Measurements from ENCODE around the gene TUBG2.

Gene TUBG2

DNA sequence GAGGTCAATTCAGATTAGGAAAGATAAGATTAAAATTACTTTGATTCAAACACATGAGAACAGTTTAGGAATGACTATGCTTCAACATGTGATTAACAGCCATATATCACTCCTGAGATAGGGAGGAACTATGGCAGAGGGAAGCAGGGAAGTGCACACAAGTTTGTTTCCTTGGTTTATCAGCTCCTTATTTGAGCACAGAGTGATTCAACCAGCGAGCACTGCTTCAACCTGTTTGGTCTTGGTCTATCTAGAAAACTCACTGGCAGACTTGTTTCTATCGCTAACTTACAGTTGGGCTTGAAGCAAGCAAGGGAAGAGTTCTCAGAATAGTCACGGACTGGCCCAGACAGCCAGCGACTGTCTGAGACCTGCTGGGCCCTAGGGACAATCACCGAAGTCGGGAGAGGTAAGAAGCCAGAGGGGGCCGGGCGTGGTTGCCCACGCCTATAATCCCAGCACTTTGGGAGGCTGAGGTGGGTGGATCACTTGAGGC is 26.1 kb upstream of the TUBG2 start:
- no peak for TF ChIP-seq TEAD4 (IDR thresholded peaks at IDR 0.05)
- no peak for TF ChIP-seq NFIC (IDR thresholded peaks at IDR 0.05)
- TF ChIP-seq, protein P1, sequence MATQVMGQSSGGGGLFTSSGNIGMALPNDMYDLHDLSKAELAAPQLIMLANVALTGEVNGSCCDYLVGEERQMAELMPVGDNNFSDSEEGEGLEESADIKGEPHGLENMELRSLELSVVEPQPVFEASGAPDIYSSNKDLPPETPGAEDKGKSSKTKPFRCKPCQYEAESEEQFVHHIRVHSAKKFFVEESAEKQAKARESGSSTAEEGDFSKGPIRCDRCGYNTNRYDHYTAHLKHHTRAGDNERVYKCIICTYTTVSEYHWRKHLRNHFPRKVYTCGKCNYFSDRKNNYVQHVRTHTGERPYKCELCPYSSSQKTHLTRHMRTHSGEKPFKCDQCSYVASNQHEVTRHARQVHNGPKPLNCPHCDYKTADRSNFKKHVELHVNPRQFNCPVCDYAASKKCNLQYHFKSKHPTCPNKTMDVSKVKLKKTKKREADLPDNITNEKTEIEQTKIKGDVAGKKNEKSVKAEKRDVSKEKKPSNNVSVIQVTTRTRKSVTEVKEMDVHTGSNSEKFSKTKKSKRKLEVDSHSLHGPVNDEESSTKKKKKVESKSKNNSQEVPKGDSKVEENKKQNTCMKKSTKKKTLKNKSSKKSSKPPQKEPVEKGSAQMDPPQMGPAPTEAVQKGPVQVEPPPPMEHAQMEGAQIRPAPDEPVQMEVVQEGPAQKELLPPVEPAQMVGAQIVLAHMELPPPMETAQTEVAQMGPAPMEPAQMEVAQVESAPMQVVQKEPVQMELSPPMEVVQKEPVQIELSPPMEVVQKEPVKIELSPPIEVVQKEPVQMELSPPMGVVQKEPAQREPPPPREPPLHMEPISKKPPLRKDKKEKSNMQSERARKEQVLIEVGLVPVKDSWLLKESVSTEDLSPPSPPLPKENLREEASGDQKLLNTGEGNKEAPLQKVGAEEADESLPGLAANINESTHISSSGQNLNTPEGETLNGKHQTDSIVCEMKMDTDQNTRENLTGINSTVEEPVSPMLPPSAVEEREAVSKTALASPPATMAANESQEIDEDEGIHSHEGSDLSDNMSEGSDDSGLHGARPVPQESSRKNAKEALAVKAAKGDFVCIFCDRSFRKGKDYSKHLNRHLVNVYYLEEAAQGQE (IDR thresholded peaks at IDR 0.05; ENCODE audit: low read depth): no peak
- TF ChIP-seq CEBPB (IDR thresholded peaks at IDR 0.05): no peak
- no peak for TF ChIP-seq ZBTB7A (IDR thresholded peaks at IDR 0.05; ENCODE audit: low read depth)

DNA sequence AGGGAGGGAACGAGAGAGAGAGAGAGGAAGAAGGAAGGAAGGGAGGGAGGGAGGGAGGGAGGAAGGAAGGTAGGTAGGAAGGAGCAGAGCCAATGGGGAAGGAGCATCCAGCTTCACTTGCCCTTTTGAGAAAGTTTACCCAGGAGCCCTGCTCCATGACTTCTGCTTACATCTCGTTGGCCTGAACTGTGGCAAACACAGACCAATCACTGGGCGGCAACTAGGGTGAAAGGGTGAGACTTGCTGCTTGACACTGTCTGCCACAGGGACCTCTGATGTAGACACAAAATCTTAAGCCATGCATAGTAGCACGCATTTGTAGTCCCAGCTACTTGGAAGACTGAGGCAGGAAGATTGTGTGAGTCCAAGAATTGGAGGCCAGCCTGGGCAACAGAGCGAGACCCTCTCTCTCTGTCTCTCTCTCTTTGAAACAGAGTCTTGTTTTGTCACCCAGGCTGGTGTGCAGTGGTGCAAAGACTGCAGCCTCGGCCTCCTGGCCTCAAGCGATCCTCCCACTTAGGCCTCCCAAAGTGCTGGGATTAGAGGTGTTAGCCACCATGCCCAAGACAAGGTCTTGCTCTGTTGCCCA is 19.5 kb upstream of the TUBG2 start:
- no peak for TF ChIP-seq YY1 (IDR thresholded peaks at IDR 0.05; ENCODE audit: low read depth)
- TF ChIP-seq FOXM1 (IDR thresholded peaks at IDR 0.05; ENCODE audit: borderline replicate concordance, low read depth): no peak
- no peak for TF ChIP-seq CEBPB (IDR thresholded peaks at IDR 0.05)
- no peak for TF ChIP-seq TEAD4 (IDR thresholded peaks at IDR 0.05)
- no peak for TF ChIP-seq NFIC (IDR thresholded peaks at IDR 0.05)
- TF ChIP-seq TCF12 (IDR thresholded peaks at IDR 0.05; ENCODE audit: low read depth): no peak
- TF ChIP-seq TAF1 (IDR thresholded peaks at IDR 0.05; ENCODE audit: low read depth): no peak
- TF ChIP-seq, protein P2, sequence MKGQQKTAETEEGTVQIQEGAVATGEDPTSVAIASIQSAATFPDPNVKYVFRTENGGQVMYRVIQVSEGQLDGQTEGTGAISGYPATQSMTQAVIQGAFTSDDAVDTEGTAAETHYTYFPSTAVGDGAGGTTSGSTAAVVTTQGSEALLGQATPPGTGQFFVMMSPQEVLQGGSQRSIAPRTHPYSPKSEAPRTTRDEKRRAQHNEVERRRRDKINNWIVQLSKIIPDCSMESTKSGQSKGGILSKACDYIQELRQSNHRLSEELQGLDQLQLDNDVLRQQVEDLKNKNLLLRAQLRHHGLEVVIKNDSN (IDR thresholded peaks at IDR 0.05): no peak
- no peak for TF ChIP-seq EGR1 (IDR thresholded peaks at IDR 0.05)
- TF ChIP-seq, protein P3, sequence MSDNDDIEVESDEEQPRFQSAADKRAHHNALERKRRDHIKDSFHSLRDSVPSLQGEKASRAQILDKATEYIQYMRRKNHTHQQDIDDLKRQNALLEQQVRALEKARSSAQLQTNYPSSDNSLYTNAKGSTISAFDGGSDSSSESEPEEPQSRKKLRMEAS (IDR thresholded peaks at IDR 0.05): no peak
- TF ChIP-seq CREB1 (IDR thresholded peaks at IDR 0.05; ENCODE audit: low read depth): no peak
- no peak for TF ChIP-seq ZBTB7A (IDR thresholded peaks at IDR 0.05; ENCODE audit: low read depth)
- no peak for TF ChIP-seq RAD21 (IDR thresholded peaks at IDR 0.05; ENCODE audit: low read depth)
- TF ChIP-seq, protein P1 (IDR thresholded peaks at IDR 0.05; ENCODE audit: low read depth): no peak

DNA sequence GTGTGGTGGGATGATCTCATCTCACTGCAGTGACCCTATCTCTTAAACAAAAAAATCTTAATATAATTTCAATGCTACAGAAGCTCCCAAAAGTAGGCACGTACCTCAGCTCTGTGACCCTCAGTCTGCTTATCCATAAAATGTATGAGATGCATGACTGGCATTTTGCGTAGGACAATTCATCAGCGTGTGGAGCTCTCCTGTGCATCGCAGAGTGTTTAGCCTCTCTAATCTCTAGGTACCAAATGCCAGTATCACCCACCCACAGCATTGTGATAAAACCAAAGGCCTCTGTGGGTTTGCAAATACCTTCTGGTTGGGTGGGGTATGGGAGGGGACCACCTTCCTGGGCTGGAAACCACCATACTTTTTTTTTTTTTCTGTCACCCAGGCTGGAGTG is 19.0 kb upstream of the TUBG2 start:
- TF ChIP-seq, protein P2 (IDR thresholded peaks at IDR 0.05): no peak
- TF ChIP-seq TAF1 (IDR thresholded peaks at IDR 0.05; ENCODE audit: low read depth): no peak
- no peak for TF ChIP-seq RAD21 (IDR thresholded peaks at IDR 0.05; ENCODE audit: low read depth)

DNA sequence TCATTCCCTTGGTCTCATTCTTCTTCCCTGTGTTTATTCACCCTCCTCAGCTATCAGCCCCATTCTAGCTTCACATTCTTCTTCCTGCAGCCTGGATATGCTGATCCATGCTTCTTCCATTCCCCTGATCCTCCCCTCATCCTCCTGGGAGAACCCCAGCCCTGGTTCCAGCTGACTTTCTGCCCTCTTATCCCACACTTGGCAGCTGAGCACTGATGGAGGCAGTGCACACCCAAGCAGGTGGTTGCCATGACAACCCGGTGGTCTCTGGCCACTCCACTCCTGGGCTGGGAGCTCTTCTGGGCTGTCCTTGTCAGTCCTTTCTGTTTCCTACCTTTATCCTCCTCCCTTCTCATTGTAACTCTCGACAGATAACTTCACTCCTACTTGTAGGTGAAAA is 16.7 kb upstream of the TUBG2 start:
- TF ChIP-seq YY1 (IDR thresholded peaks at IDR 0.05; ENCODE audit: low read depth): no peak
- no peak for TF ChIP-seq EP300 (IDR thresholded peaks at IDR 0.05; ENCODE audit: borderline replicate concordance)

DNA sequence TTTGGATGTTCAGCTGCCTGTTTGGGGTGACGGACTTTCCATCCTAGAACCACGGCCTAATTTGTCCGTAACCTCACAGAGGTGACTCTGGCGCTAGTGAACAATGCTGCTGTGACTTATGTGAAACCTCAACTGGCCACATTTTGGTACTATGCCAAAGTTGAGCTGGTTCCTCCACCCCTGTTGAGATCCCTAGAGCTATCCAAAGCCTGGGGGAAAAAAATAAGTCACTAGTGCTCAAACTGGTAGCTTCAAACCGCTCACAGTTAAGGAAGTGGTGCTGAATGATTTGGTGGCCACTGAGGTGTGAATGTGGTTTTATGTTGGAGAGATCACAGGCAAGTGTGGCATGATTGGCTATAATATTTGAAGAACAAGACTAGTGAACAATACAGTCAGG is 11.3 kb upstream of the TUBG2 start:
- TF ChIP-seq FOXM1 (IDR thresholded peaks at IDR 0.05; ENCODE audit: borderline replicate concordance, low read depth) (no peak), NFIC (IDR thresholded peaks at IDR 0.05) (peak; percentile 38; the same call in 1 of the 2 replicates)

DNA sequence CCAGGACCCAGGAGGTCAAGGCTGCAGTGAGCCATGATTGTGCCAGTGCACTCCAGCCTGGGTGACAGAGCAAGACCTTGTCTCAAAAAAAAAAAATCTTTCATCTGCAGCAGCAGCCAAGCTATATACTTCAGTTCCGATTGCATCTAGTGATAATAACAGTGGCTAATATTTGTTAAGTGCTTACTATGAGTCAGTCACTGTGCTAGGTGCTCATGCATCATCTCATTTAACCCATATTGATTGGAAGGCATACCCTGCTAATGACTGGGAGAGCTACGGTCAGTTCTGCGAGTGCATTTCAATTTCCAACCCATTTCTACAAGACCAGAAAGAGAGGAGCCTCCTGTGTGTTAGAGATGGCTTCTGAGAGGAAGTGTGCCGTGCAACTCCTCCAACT is 7.7 kb upstream of the TUBG2 start:
- TF ChIP-seq ZBTB7A (IDR thresholded peaks at IDR 0.05; ENCODE audit: low read depth) (no peak), TEAD4 (IDR thresholded peaks at IDR 0.05) (no peak), CEBPB (IDR thresholded peaks at IDR 0.05) (no peak), NFIC (IDR thresholded peaks at IDR 0.05) (no peak), FOXM1 (IDR thresholded peaks at IDR 0.05; ENCODE audit: borderline replicate concordance, low read depth) (no peak), CREB1 (IDR thresholded peaks at IDR 0.05; ENCODE audit: low read depth) (no peak)
- TF ChIP-seq, protein P2 (IDR thresholded peaks at IDR 0.05): no peak
